ENCODE data around the gene RTN3.
A peak's percentile ranks its signal among the peaks of the same experiment; 100 is the strongest.
"Not testable (repeated sequence)": the region's sequence is repeated elsewhere in the genome, so short reads cannot be mapped to it uniquely, and the experiment has no call there.

The RTN3 gene

GRCh38 chr11:63768237-63769041 is 87.1 kb downstream of the RTN3 start, which contains the start of gene ZFTA:
TSS of gene ZFTA (minus strand) at chr11:63768775. CDS start at chr11:63768622, 153 bp downstream.
- DNase-seq (ENCODE audit: low read depth in 2 of 2) = peak; percentile 7 to 46

DNA sequence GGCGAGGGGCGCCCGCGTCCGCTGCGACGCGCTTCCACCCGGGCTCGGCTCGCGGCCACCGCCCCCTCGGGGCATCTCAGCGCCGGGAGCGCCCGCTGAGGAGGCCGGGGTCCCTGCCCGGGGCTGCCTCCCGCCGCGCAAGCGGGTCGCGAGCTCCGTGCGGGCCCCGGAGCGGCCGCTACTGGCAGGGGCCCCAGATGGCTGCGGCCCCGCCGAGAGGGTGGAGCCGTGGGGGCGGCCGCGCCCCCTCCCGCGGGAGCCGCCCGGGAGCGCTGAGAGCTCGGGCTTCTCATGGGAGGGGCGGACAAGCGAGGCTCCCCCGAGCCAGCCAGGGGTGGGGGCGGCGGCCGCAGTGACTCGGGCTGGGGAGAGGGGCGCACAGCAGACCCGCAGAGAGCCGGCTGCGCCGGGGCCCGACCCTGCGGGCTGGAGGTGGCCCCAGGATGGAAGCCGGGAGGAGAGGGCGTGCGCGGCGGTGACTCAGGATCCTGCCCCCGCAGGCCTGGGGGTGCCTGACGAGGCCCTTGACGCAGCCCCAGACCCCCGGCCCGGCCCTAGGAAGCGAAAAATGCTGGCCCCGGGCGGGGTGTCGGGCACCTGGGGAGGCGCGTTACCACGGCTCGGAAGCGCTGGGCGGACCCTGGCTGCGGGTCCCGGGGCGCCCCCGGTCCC is 87.9 kb downstream of the RTN3 start:
- peak; percentile 12 to 26 for DNase-seq (ENCODE audit: low read depth in 2 of 2)

- DNase-seq (ENCODE audit: low read depth in 2 of 2) = no peak
Observed at GRCh38 chr11:63769714-63770455, 88.6 kb downstream of the RTN3 start.

DNA sequence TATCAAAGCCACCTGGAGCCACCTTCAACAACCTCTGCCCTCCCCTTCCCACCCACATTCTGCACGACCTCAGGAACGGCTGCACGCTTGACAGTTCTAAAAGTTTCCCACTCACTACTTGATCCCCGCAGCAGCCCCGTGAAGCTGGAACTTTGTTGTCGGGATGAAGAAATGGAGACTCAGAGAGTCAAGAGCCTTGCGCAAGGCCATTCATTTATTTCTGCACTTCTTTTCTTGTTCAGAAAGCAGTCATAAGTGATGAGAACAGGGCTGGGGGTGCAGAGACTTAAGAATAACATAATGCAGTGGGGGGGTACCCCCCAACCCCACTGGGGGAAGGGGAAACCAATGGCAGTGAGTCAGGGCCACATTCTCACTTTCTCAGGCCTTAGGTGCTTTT is 89.5 kb downstream of the RTN3 start:
- no peak for DNase-seq (ENCODE audit: low read depth in 2 of 2)

DNA sequence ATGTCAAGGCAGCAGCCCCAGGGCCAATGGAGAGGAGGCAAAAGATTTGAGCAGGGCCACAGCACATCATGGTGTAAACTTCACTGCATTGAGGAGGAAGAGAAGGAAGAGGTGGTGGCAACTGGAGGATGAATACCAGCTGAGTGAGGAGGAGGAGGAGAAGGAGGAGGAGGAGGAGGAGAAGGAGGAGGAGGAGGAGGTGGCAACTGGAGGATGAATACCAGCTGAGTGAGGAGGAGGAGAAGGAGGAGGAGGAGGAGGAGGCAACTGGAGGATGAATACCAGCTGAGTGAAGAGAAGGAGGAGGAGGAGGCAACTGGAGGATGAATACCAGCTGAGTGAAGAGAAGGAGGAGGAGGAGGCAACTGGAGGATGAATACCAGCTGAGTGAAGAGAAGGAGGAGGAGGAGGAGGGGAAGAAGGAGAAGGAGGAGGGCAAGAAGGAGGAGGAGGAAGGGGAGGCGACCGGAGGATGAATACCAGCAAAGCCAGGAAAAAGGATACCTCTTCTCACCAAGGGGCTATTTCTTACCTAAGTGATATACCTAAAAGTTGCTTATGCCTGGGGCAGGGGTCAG is 90.5 kb downstream of the RTN3 start:
- not testable (repeated sequence) for DNase-seq (ENCODE audit: low read depth in 2 of 2)

DNA sequence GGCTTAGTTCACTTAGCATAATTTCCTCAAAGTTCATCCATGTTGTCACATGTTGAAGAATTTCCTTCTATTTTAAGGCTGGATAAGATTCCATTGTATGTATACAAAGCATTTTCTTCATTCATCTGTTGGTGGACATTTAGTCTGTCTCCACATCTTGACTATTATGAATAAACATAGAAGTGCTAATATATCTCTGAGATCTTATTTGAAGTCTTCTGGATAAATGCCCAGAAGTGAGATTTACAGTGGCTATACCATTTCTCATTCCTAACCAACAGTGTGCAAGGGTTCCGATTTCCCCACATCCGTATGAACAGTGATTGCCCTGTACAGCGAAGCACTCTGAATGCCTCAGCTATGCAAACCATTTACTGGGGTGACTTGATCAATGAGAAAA is 93.9 kb downstream of the RTN3 start:
- no peak for DNase-seq (ENCODE audit: low read depth in 2 of 2)

- DNase-seq (ENCODE audit: low read depth in 2 of 2) = no peak
Observed at GRCh38 chr11:63779039-63779438, 97.7 kb downstream of the RTN3 start.

- DNase-seq (ENCODE audit: low read depth in 2 of 2) = no peak
Observed at GRCh38 chr11:63782749-63783148, 101.4 kb downstream of the RTN3 start.

- no peak for DNase-seq (ENCODE audit: low read depth in 2 of 2)
Observed at GRCh38 chr11:63783925-63784592, 102.8 kb downstream of the RTN3 start.

DNA sequence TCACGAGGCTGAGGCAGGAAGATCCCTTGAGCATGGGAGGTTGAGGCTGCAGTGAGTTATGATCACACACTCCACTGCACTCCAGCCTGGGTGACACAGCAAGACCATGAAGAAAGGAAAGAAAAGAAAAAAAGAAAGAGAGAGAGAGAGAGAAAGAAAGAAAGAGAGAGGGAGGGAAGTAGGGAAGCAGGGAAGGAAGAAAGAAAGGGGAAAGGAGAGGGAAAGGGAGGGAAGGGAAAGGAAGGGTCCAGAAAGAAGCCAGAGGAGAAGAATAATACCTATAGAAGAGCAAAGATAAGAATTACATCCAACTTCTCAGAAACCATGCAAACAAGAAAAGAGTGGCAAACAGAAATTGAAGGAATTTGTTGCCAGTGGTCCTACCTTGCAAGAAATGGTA is 104.5 kb downstream of the RTN3 start:
- DNase-seq (ENCODE audit: low read depth in 2 of 2) = no peak

- no peak for DNase-seq (ENCODE audit: low read depth in 2 of 2)
Observed at GRCh38 chr11:63791495-63792167, 110.3 kb downstream of the RTN3 start.

- DNase-seq (ENCODE audit: low read depth in 2 of 2) = no peak
Observed at GRCh38 chr11:63793161-63793560, 111.9 kb downstream of the RTN3 start.

DNA sequence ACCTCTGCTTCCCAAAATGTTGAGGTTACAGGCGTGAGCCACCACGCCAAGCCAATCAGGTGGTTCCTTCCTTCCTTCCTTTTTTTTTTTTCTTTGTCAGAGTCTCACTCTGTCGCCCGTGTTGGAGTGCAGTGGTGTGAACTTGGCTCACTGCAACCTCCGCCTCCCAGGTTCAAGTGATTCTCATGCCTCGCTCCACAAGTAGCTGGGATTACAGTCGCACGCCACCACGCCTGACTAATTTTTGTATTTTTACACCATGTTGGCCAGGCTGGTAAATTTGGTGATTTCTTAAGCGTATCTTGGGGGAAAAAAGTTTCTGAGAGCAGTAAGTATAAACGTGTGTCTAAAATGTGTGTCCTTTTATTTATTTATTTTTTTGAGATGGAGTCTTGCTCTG is 113.8 kb downstream of the RTN3 start:
- DNase-seq (ENCODE audit: low read depth in 2 of 2) = no peak

DNA sequence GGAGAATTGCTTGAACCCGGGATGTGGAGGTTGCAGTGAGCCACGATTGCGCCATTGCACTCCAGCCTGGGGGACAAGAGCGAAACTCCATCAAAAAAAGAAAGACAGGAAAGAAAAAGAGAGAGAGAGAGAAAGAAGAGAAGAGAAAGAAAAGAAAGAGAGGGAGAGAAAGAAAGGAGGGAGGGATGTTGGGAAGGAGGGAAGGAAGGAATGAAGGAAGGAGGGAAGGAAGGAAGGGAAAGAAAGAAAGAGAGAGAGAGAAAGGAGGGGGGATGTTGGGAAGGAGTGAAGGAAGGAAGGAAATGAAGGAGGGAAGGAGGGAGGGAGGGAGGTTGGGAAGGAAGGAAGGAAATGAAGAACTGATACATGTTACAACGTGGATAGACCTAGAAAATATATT is 119.6 kb downstream of the RTN3 start:
- DNase-seq (ENCODE audit: low read depth in 2 of 2) = no peak

DNA sequence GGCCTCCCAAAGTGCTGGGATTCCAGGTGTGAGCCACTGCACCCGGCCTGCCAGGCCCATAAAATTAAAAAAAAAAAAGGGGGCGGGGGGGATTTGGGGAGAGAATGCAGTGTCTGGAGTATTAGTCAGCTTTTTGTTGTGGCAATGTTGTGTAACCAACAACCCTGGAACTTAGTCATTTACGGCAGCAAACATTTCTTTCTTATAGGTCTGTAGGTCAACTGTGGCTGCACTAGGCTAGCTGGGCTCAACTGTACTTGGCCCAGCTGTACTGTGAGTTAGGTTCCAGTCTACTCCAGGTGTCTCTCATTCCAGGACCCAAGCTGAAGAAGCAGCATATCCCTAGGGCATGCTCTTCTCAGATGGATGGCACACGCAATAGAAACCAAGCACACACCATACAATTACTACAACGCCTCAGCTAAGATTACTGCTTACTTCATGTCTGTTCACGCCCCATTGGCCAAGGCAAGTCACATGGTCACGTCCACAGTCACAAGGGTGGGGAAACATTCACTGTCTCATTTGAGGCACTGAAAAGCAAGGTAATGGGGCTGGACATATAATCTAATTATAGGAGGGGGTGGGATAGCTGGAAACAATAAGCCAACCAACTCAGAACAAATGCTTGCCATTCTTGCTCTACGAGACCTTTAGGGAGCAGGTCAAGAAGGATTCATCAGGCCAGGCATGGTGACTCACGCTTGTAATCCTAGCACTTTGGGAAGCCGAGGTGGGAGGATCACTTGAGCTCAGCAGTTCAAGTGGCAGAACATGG is 121.5 kb downstream of the RTN3 start:
- no peak for DNase-seq (ENCODE audit: low read depth in 2 of 2)

- no peak for DNase-seq (ENCODE audit: low read depth in 2 of 2)
Observed at GRCh38 chr11:63804259-63804658, 123.0 kb downstream of the RTN3 start.

DNA sequence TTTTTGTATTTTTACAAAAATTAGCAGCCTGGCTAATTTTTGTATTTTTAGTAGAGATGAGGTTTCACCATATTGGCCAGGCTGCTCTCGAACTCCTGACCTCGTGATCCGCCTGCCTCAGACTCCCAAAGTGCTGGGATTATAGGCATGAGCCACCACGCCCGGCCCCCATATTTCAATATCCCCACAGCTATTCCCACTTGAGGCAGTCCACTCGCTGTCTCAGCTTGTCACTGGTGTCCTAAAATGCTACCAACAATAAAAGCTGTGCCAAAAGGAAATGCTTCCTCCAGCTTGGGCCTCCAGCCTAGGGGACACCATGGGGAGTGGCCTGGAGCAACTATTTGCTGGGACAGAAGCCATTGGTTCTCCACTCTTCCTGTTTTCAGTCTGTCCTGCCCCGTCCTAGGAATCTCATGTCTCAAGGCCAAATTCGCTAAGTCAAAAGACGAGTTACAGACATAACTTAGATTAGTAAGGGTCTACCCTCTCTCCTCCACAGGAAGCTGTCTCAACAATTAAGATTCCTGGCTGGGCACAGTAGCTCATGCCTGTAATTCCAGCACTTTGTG is 124.6 kb downstream of the RTN3 start:
- no peak for DNase-seq (ENCODE audit: low read depth in 2 of 2)
